OCI-LY7 (cell line): ENCODE results near the gene VPS45. TPM values are rescaled to one million over a fixed set of nuclear protein-coding genes. Genes with fewer than 3 reads are reported as not detected.

ENCODE experiments used
- BruUV-seq: library from RNA; stranded (reverse); fragments of 400-500 nt; replicated peaks from 2 replicates; lab custom pipeline; 2021; lab: Mats Ljungman, UMichigan
- CTCF ChIA-PET: fragments of 300-600 bp; sonication (Branson Sonifier 250); formaldehyde crosslinking; loops from one replicate; lab custom pipeline; 2022; ENCODE audit warnings: antibody characterized with exemption; ENCODE audit not compliant: unreplicated experiment; lab: Charles Lee
- POLR2A ChIA-PET: fragments of 300-600 bp; sonication (Branson Sonifier 250); formaldehyde crosslinking; loops from one replicate; lab custom pipeline; 2022; ENCODE audit warnings: antibody characterized with exemption; lab: Charles Lee
- DNase-seq: peaks from one replicate; pipeline ENCODE4 v3.0.0-alpha.2; 2015; ENCODE audit warnings: low spot score
- H2AFZ ChIP-seq: fragments of 200-600 bp; sonication (generic), shearing (Covaris generic); 2 replicates; pipeline ENCODE4 v1.6.1; 2014; ENCODE audit warnings: mild to moderate bottlenecking, antibody characterized with exemption, low read length, moderate library complexity
- H3K27ac ChIP-seq: fragments of 200-600 bp; sonication (generic); 2 replicates; pipeline ENCODE4 v1.5.1; 2014; ENCODE audit warnings: mixed run types, low read depth, mild to moderate bottlenecking, moderate library complexity, low read length, inconsistent platforms; ENCODE audit not compliant: poor library complexity, severe bottlenecking
- H3K36me3 ChIP-seq: fragments of 200-600 bp; sonication (generic); 2 replicates; pipeline ENCODE4 v1.6.1; 2014; ENCODE audit warnings: mild to moderate bottlenecking, antibody characterized with exemption, low read length, moderate library complexity, mixed read lengths; ENCODE audit not compliant: insufficient read depth
- H3K4me1 ChIP-seq: fragments of 200-600 bp; sonication (generic); 2 replicates; pipeline ENCODE4 v1.5.1; 2014; ENCODE audit warnings: mild to moderate bottlenecking, low read length; ENCODE audit not compliant: insufficient read depth, poor library complexity, severe bottlenecking
- H3K4me2 ChIP-seq: fragments of 200-600 bp; sonication (generic); 2 replicates; pipeline ENCODE4 v1.6.1; 2014; ENCODE audit warnings: mild to moderate bottlenecking, low read length
- H3K4me3 ChIP-seq: fragments of 200-600 bp; sonication (generic); 2 replicates; pipeline ENCODE4 v1.5.1; 2014; ENCODE audit warnings: mild to moderate bottlenecking, low read depth, low read length; ENCODE audit not compliant: poor library complexity, severe bottlenecking
- H3K79me2 ChIP-seq: fragments of 200-600 bp; sonication (generic); 2 replicates; pipeline ENCODE4 v1.6.1; 2016; ENCODE audit warnings: low read depth, mild to moderate bottlenecking, low read length, moderate library complexity, mixed read lengths; ENCODE audit not compliant: insufficient read depth
- H3K9me2 ChIP-seq: fragments of 200-600 bp; sonication (generic); 2 replicates; pipeline ENCODE4 v1.6.1; 2016; ENCODE audit warnings: mild to moderate bottlenecking, low read length, mixed read lengths; ENCODE audit not compliant: insufficient read depth
- H3K9me3 ChIP-seq: fragments of 200-600 bp; sonication (generic); 2 replicates; pipeline ENCODE4 v1.6.1; 2014; ENCODE audit warnings: mild to moderate bottlenecking, mixed run types, low read length, mixed read lengths
- H4K20me1 ChIP-seq: fragments of 200-600 bp; sonication (generic); 2 replicates; pipeline ENCODE4 v1.6.1; 2014; ENCODE audit warnings: mild to moderate bottlenecking, antibody characterized with exemption, low read length, moderate library complexity, mixed read lengths; ENCODE audit not compliant: insufficient read depth
- CTCF ChIP-seq: fragments of 200-600 bp; sonication (generic); conservative IDR thresholded peaks from 2 replicates; pipeline ENCODE4 v1.5.1; 2014; ENCODE audit warnings: mild to moderate bottlenecking, antibody characterized with exemption, low read length, moderate library complexity, mixed read lengths
- EZH2phosphoT487 ChIP-seq: fragments of 200-600 bp; sonication (generic); IDR thresholded peaks from 2 replicates; pipeline ENCODE4 v1.6.1; 2018; ENCODE audit warnings: low read depth, borderline replicate concordance, mild to moderate bottlenecking, mixed run types, antibody characterized with exemption, low read length, moderate library complexity, mixed read lengths
- intact Hi-C: fragments of 100-400 bp; cut with micrococcal nuclease; formaldehyde crosslinking; loops from one replicate; pipeline ENCODE4 v1.10.0; 2022; ENCODE audit not compliant: unreplicated experiment
- total RNA-seq, 2 experiments: library from RNA; depleted of rRNA in 1 of 2; stranded (reverse); fragments of >200 nt in 1 of 2; shearing (Covaris generic) in 1 of 2; gene quantifications; 2 replicates each; pipeline ENCODE4 v1.2.3, GENCODE V29; 2014 to 2022

VPS45 gene
- total RNA-seq, 2 experiments from 2014 or later = 40.2 to 54.4 TPM

GRCh38 chr1:150176593-150176992 is 109.0 kb downstream of the VPS45 start:
- POLR2A ChIA-PET = no interaction called here
- no peak for DNase-seq
- TF ChIP-seq EZH2phosphoT487 (no peak), CTCF (no peak)

DNA sequence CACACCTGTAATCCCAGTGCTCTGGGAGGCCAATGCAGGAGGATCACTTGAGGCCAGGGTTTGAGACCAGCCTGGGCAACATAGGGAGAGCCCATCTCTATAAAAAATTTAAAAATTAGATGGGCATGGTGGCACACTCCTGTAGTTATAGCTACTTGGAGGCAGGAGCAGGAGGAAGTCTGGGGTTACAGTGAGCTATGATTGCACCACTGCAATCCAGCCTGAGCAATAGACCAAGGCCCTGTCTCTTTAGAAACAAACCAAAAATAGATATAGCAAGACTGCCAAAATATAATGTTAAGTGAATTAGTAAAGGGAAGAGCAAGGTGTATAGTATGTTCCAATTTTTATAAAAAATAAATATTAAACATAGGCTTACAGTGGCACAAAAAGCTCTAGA is 111.0 kb downstream of the VPS45 start:
- H3K9me3 ChIP-seq = no peaks in the 10 kb centered on the region
- H4K20me1 ChIP-seq = no peaks in the 10 kb centered on the region
- intact Hi-C loops = no loop called here
- H3K4me3 ChIP-seq = no peak overlapping the region
- BruUV-seq = no TSS peak
- CTCF ChIA-PET = no interaction called here
- H3K4me2 ChIP-seq = no peak overlapping the region
- H3K4me1 ChIP-seq = no peaks in the 10 kb centered on the region
- DNase-seq = no peak
- H2AFZ ChIP-seq = no peak overlapping the region
- H3K27ac ChIP-seq = no peak overlapping the region
- H3K79me2 ChIP-seq = no peaks in the 10 kb centered on the region
- TF ChIP-seq EZH2phosphoT487 (no peak), CTCF (no peak)
- POLR2A ChIA-PET = interaction anchor here (0.6 to 1.1 kb wide), 3 partner anchors 8 to 232 kb away, joined by 4 read pairs; no protein-coding TSS in a partner anchor
- H3K36me3 ChIP-seq = no peaks in the 10 kb centered on the region
- no peaks in the 10 kb centered on the region for H3K9me2 ChIP-seq

More at GRCh38 chr1:150176593-150176992, 109.0 kb downstream of the VPS45 start:
- no peaks in the 10 kb centered on the region for H3K36me3 ChIP-seq
- intact Hi-C loops = no loop called here
- no peaks in the 10 kb centered on the region for H4K20me1 ChIP-seq
- CTCF ChIA-PET = no interaction called here
- H3K4me2 ChIP-seq = no peak overlapping the region
- BruUV-seq = no TSS peak
- H3K4me1 ChIP-seq = no peaks in the 10 kb centered on the region
- no peaks in the 10 kb centered on the region for H3K79me2 ChIP-seq
- H3K9me3 ChIP-seq = no peaks in the 10 kb centered on the region
- H3K9me2 ChIP-seq = no peaks in the 10 kb centered on the region
- H2AFZ ChIP-seq = no peak overlapping the region
- H3K27ac ChIP-seq = no peak overlapping the region
- H3K4me3 ChIP-seq = no peak overlapping the region

DNA sequence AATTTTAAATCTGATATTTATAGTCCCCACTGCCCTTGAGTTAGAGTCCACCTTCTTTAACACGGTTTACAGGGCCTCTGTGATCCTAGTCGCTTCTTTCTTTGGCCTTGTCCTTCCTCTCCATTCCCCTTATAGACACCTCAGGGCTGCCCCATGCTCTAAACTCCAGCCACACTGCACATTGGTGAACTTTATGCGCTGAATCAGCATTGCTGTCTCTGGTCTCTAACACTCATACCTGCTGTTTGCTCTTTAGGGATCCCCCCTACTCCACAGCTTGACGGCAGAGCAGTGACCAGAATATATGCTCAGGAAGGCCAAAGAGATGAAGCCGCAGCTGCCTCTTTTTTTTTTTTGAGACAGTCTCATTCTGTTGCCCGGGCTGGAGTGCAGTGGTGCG is 112.3 kb downstream of the VPS45 start:
- intact Hi-C loops = no loop called here

More for the DNA sequence above, 112.3 kb downstream of the VPS45 start:
- POLR2A ChIA-PET = no interaction called here
- CTCF ChIA-PET = no interaction called here
- DNase-seq = no peak
- Histone ChIP-seq H3K9me3 (no peaks in the 10 kb centered on the region), H3K79me2 (no peaks in the 10 kb centered on the region), H3K4me3 (no peak overlapping the region), H3K4me2 (no peak overlapping the region), H4K20me1 (no peaks in the 10 kb centered on the region), H3K36me3 (no peaks in the 10 kb centered on the region), H2AFZ (no peak overlapping the region), H3K4me1 (no peaks in the 10 kb centered on the region), H3K27ac (no peak overlapping the region), H3K9me2 (no peaks in the 10 kb centered on the region)
- no TSS peak for BruUV-seq
- TF ChIP-seq CTCF = no peak
- no peak for TF ChIP-seq EZH2phosphoT487
